Ishikawa (cell line): ENCODE results near the gene RHOV.

Source experiments
- CEBPB ChIP-seq: IDR thresholded peaks from 2 replicates; pipeline ENCODE4 v1.6.1; 2012
- CREB1 ChIP-seq: IDR thresholded peaks from 2 replicates; pipeline ENCODE4 v1.6.1; 2012; ENCODE audit warnings: low read depth
- EGR1 ChIP-seq: IDR thresholded peaks from 2 replicates; pipeline ENCODE4 v1.6.1; 2012
- EP300 ChIP-seq: IDR thresholded peaks from 2 replicates; pipeline ENCODE4 v1.6.1; 2012; ENCODE audit warnings: borderline replicate concordance
- FOXM1 ChIP-seq: IDR thresholded peaks from 2 replicates; pipeline ENCODE4 v1.6.1; 2012; ENCODE audit warnings: low read depth, borderline replicate concordance
- MAX ChIP-seq: IDR thresholded peaks from 2 replicates; pipeline ENCODE4 v1.6.1; 2012
- NFIC ChIP-seq: IDR thresholded peaks from 2 replicates; pipeline ENCODE4 v1.6.1; 2012
- RAD21 ChIP-seq: IDR thresholded peaks from 2 replicates; pipeline ENCODE4 v1.6.1; 2012; ENCODE audit warnings: low read depth
- REST ChIP-seq: IDR thresholded peaks from 2 replicates; pipeline ENCODE4 v1.6.1; 2012; ENCODE audit warnings: low read depth, mild to moderate bottlenecking
- TAF1 ChIP-seq: IDR thresholded peaks from 2 replicates; pipeline ENCODE4 v1.6.1; 2012; ENCODE audit warnings: low read depth, mild to moderate bottlenecking
- TCF12 ChIP-seq: IDR thresholded peaks from 2 replicates; pipeline ENCODE4 v1.6.1; 2012; ENCODE audit warnings: low read depth
- TEAD4 ChIP-seq: IDR thresholded peaks from 2 replicates; pipeline ENCODE4 v1.6.1; 2012
- USF1 ChIP-seq: IDR thresholded peaks from 2 replicates; pipeline ENCODE4 v1.6.1; 2012
- YY1 ChIP-seq: IDR thresholded peaks from 2 replicates; pipeline ENCODE4 v1.6.1; 2012; ENCODE audit warnings: low read depth
- ZBTB7A ChIP-seq: IDR thresholded peaks from 2 replicates; pipeline ENCODE4 v1.6.1; 2012; ENCODE audit warnings: low read depth

RHOV gene

GRCh38 chr15:40863660-40864270 is 10.3 kb downstream of the RHOV start:
- TF ChIP-seq RAD21: no peak
- TF ChIP-seq TEAD4: no peak
- TF ChIP-seq MAX: no peak
- no peak for TF ChIP-seq EGR1
- TF ChIP-seq ZBTB7A: no peak
- no peak for TF ChIP-seq CREB1
- TF ChIP-seq FOXM1: no peak
- TF ChIP-seq USF1: no peak
- TF ChIP-seq REST: no peak
- no peak for TF ChIP-seq TAF1
- no peak for TF ChIP-seq NFIC
- TF ChIP-seq CEBPB: no peak
- TF ChIP-seq EP300: no peak
- no peak for TF ChIP-seq TCF12
- TF ChIP-seq YY1: no peak

- TF ChIP-seq TEAD4: no peak
- no peak for TF ChIP-seq USF1
- TF ChIP-seq TAF1: no peak
- TF ChIP-seq FOXM1: no peak
- peak; percentile 72 for TF ChIP-seq RAD21
- no peak for TF ChIP-seq MAX
These were observed 14.7 kb downstream of the RHOV start for GRCh38 chr15:40859206-40859851.

GRCh38 chr15:40858706-40859105 is 15.3 kb downstream of the RHOV start:
- TF ChIP-seq CREB1 (no peak), EP300 (no peak), MAX (no peak), YY1 (no peak)

GRCh38 chr15:40857601-40858341 is 16.3 kb downstream of the RHOV start:
- TF ChIP-seq TEAD4: no peak
- no peak for TF ChIP-seq ZBTB7A
- no peak for TF ChIP-seq EGR1
- TF ChIP-seq CREB1: no peak
- TF ChIP-seq RAD21: peak; percentile 91
- no peak for TF ChIP-seq CEBPB
- peak; percentile 38; the same call in 1 of the 2 replicates for TF ChIP-seq NFIC
- no peak for TF ChIP-seq FOXM1
- 0 out of 2 replicates have a peak, but pooled peaks have one; percentile 22 for TF ChIP-seq YY1
- 0 out of 2 replicates have a peak, but pooled peaks have one; percentile 37 for TF ChIP-seq TCF12
- TF ChIP-seq USF1: no peak
- TF ChIP-seq EP300: no peak
- no peak for TF ChIP-seq REST
- TF ChIP-seq MAX: peak; percentile 57; the same call in 1 of the 2 replicates
- TF ChIP-seq TAF1: no peak

GRCh38 chr15:40856746-40857145 is 17.3 kb downstream of the RHOV start:
- TF ChIP-seq CREB1 (no peak), EGR1 (no peak), CEBPB (no peak), TAF1 (no peak), FOXM1 (no peak)
